Measurements from ENCODE around the gene CCDC47. TPM values are rescaled to one million over a fixed set of nuclear protein-coding genes. Genes with fewer than 3 reads are reported as not detected.

The CCDC47 gene
- total RNA-seq, 1 experiment from 2014 or later: 79.4 TPM

DNA sequence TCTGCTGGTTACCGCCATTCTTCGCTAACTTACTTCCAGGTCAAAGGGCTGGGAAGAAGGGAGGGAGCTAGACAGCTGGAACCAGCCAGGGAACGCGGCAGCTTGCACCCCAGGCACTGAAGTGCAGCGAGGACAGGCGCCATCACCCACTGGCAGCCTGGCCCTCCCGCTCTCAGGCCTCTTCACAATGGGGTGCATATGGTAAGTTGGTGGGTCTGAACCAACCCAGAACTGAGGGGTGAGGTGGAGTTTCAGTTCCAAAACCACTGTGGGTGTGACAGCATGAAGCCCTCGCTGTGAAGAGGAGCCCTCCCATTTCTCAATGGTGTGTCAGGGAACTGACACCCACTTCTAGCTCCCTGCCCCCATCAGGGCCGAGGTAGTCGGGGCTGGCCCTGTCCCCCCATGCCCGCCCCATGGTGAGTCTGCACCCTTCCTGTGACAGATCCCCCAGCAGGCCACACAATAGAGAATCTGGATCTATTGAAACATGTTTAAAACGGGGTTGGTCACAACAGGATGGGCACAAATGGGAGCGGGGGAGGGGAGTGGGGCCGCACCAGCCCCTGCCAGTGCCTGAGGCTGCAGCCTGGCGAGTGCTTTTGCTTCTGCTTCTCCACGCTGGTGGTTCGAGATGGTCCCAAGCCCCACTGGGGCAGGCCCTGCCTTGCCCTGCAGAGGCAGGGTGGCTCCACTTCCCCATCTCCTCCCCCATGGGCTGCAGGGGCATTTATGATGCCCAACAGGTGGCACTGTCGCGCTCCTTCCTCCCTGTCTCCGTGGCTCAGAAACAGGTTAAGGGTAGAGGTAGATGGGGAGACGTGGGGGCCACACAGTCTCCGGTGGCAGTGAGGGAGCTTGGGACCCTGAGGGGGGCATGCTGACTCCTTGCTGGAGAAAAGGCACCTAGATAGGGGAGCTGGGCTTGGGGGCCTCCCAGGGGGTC is 75.8 kb downstream of the CCDC47 start:
- Histone ChIP-seq H3K27me3 (ENCODE audit: insufficient read depth, low read length) (no peaks in the 10 kb centered on the region), H2AFZ (ENCODE audit: low read length) (no peak overlapping the region), H4K91ac (ENCODE audit: insufficient read length, low read depth, low read length) (no peak overlapping the region), H4K20me1 (ENCODE audit: control insufficient read depth, insufficient read depth, insufficient read length) (no peaks in the 10 kb centered on the region), H3K9me3 (ENCODE audit: control insufficient read depth, low read depth, low read length) (no peaks in the 10 kb centered on the region), H3K9ac (ENCODE audit: extremely low read depth, insufficient read length, low read length) (no peak overlapping the region), H3T11ph (ENCODE audit: low read length) (no peak overlapping the region), H2BK12ac (ENCODE audit: insufficient read length, low read depth, low read length) (no peak overlapping the region), H3K23ac (ENCODE audit: insufficient read length, low read depth, low read length) (no peak overlapping the region), H3K18ac (ENCODE audit: insufficient read length, low read depth, low read length) (no peak overlapping the region), H4K5ac (ENCODE audit: insufficient read length, low read depth, low read length) (no peak overlapping the region), H4K8ac (replicated peaks; ENCODE audit: insufficient read length, low read depth, low read length) (no peak overlapping the region), H3K56ac (ENCODE audit: insufficient read length, low read depth, low read length) (no peak overlapping the region), H3K23me2 (ENCODE audit: insufficient read length, low read depth, low read length, poor library complexity, severe bottlenecking) (peaks cover 20% of the 10 kb centered on the region), H2AK5ac (ENCODE audit: insufficient read length, low read length) (no peak overlapping the region), H3K79me1 (ENCODE audit: insufficient read depth, low read depth, low read length, poor library complexity, severe bottlenecking) (no peaks in the 10 kb centered on the region), H3K14ac (ENCODE audit: insufficient read depth, low read length) (no peak overlapping the region), H2BK20ac (ENCODE audit: low read depth, low read length, poor library complexity, severe bottlenecking) (no peak overlapping the region), H2BK5ac (ENCODE audit: insufficient read length, low read length) (no peak overlapping the region), H2BK15ac (ENCODE audit: low read depth, low read length) (no peak overlapping the region), H3K4ac (ENCODE audit: low read depth, low read length) (no peak overlapping the region), H3K27ac (ENCODE audit: insufficient read length, low read depth, low read length) (no peak overlapping the region), H2BK120ac (ENCODE audit: low read depth, low read length, poor library complexity, severe bottlenecking) (no peak overlapping the region), H3K4me1 (ENCODE audit: insufficient read depth, low read length) (no peaks in the 10 kb centered on the region; the same call in 1 of the 2 replicates), H3K79me2 (ENCODE audit: insufficient read depth, low read length) (no peaks in the 10 kb centered on the region), H3K4me2 (ENCODE audit: insufficient read depth, insufficient read length, low read length) (no peak overlapping the region)
- Mint-ChIP-seq H3K36me3 (ENCODE audit: insufficient read depth in 1 of 3, low read depth in 3 of 3) (peaks cover 5 to 38% (median 10%) of the 10 kb centered on the region in 3 experiments), H3K4me3 (peak overlapping the region; percentile 57 to 70), H3K27ac (peak overlapping the region in 1 of 3 experiments; percentile 64; a peak in 2 of 7 replicates), H3K27me3 (ENCODE audit: low read depth) (peaks cover 5% of the 10 kb centered on the region), H3K9me3 (no peaks in the 10 kb centered on the region), H3K4me1 (peaks cover 31 to 45% of the 10 kb centered on the region in 2 experiments)
- DNase-seq: peak; percentile 78
- TF ChIP-seq, protein P1, sequence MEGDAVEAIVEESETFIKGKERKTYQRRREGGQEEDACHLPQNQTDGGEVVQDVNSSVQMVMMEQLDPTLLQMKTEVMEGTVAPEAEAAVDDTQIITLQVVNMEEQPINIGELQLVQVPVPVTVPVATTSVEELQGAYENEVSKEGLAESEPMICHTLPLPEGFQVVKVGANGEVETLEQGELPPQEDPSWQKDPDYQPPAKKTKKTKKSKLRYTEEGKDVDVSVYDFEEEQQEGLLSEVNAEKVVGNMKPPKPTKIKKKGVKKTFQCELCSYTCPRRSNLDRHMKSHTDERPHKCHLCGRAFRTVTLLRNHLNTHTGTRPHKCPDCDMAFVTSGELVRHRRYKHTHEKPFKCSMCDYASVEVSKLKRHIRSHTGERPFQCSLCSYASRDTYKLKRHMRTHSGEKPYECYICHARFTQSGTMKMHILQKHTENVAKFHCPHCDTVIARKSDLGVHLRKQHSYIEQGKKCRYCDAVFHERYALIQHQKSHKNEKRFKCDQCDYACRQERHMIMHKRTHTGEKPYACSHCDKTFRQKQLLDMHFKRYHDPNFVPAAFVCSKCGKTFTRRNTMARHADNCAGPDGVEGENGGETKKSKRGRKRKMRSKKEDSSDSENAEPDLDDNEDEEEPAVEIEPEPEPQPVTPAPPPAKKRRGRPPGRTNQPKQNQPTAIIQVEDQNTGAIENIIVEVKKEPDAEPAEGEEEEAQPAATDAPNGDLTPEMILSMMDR (conservative IDR thresholded peaks at IDR 0.05): peak; percentile 72
- no CpG with 5 or more reads among the region's 22 CpGs for WGBS (ENCODE audit: extremely low coverage, insufficient read length, low lambda C conversion rate)
